K562 (cell line): Measurements from ENCODE around the gene FAM3C.

Experiments used
- DDX20 ChIP-seq: fragments of 450-650 bp; IDR thresholded peaks from 2 replicates; pipeline ENCODE4 v1.6.1; 2016; ENCODE audit warnings: missing genetic modification characterization, low read depth, mild to moderate bottlenecking, missing compliant biosample characterization, moderate library complexity
- ZNF766 ChIP-seq: fragments of 200-800 bp; sonication (Bioruptor generic); conservative IDR thresholded peaks from 2 replicates; pipeline ENCODE4 v1.6.1; 2016; ENCODE audit warnings: missing genetic modification characterization, missing compliant biosample characterization

GRCh38 chr7:121313220-121313792, 82.8 kb downstream of the FAM3C start:
- TF ChIP-seq DDX20 (no peak), ZNF766 (CRISPR knock-in tag) (no peak)
